Breast epithelium (tissue), 3 donors: ENCODE measurements around the gene SLC16A12.

Experiments
- POLR2A ChIP-seq: fragments of 450-650 bp; IDR thresholded peaks from one replicate; pipeline ENCODE4 v1.6.1; 2016; ENCODE audit warnings: antibody characterized with exemption, mild to moderate bottlenecking, moderate library complexity
- TF ChIP-seq, protein P1 (sequence below), 3 donors: fragments of 450-650 bp; IDR thresholded peaks; one replicate each; pipeline ENCODE4 v1.5.1; 2016 to 2017; ENCODE audit warnings: antibody characterized with exemption in 3 of 3, mild to moderate bottlenecking in 3 of 3, moderate library complexity in 3 of 3

GRCh38 chr10:89563861-89564478, 28.6 kb upstream of the SLC16A12 start:
- TF ChIP-seq, protein P1, sequence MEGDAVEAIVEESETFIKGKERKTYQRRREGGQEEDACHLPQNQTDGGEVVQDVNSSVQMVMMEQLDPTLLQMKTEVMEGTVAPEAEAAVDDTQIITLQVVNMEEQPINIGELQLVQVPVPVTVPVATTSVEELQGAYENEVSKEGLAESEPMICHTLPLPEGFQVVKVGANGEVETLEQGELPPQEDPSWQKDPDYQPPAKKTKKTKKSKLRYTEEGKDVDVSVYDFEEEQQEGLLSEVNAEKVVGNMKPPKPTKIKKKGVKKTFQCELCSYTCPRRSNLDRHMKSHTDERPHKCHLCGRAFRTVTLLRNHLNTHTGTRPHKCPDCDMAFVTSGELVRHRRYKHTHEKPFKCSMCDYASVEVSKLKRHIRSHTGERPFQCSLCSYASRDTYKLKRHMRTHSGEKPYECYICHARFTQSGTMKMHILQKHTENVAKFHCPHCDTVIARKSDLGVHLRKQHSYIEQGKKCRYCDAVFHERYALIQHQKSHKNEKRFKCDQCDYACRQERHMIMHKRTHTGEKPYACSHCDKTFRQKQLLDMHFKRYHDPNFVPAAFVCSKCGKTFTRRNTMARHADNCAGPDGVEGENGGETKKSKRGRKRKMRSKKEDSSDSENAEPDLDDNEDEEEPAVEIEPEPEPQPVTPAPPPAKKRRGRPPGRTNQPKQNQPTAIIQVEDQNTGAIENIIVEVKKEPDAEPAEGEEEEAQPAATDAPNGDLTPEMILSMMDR (IDR thresholded peaks at IDR 0.05): peak; percentile 79 to 84 (median 79)
- TF ChIP-seq POLR2A: no peak
